SK-N-SH treated with all-trans-retinoic acid at 6 μM for 48 hours (cell line): Measurements from ENCODE around the gene TMEM250.

Experiments used
- GLIS3 ChIP-seq: fragments of 250-450 bp; sonication (Bioruptor Pico); IDR thresholded peaks from 2 replicates; pipeline ENCODE4 v1.5.0; 2020; ENCODE audit warnings: mild to moderate bottlenecking, moderate library complexity
- ISL1 ChIP-seq: fragments of 250-450 bp; sonication (Bioruptor Pico); IDR thresholded peaks from 2 replicates; pipeline ENCODE4 v2.1.2; 2022; ENCODE audit warnings: mild to moderate bottlenecking, moderate library complexity
- SNAI2 ChIP-seq: fragments of 250-450 bp; sonication (Bioruptor Pico); IDR thresholded peaks from 2 replicates; pipeline ENCODE4 v1.5.0; 2020; ENCODE audit warnings: mild to moderate bottlenecking, moderate library complexity
- ZC3H10 ChIP-seq: fragments of 250-450 bp; sonication (Bioruptor Pico); IDR thresholded peaks from 2 replicates; pipeline ENCODE4 v1.5.1; 2021; ENCODE audit warnings: mild to moderate bottlenecking, moderate library complexity
- ZNF70 ChIP-seq: fragments of 450-650 bp; formaldehyde crosslinking; IDR thresholded peaks from 2 replicates; pipeline ENCODE4 v1.5.0; 2020; ENCODE audit warnings: mild to moderate bottlenecking, moderate library complexity
- ZNF8 ChIP-seq: fragments of 450-650 bp; formaldehyde crosslinking; IDR thresholded peaks from 2 replicates; pipeline ENCODE4 v1.5.0; 2020; ENCODE audit warnings: mild to moderate bottlenecking, moderate library complexity
- TF ChIP-seq, protein P1 (sequence below): fragments of 250-450 bp; sonication (Bioruptor Pico); IDR thresholded peaks from 2 replicates; pipeline ENCODE4 v1.8.0; 2020; ENCODE audit warnings: mild to moderate bottlenecking, moderate library complexity, borderline replicate concordance
- TF ChIP-seq, protein P2 (sequence below): fragments of 250-450 bp; sonication (Bioruptor Pico); IDR thresholded peaks from 2 replicates; pipeline ENCODE4 v1.5.1; 2020; ENCODE audit warnings: low read depth, mild to moderate bottlenecking, moderate library complexity

DNA sequence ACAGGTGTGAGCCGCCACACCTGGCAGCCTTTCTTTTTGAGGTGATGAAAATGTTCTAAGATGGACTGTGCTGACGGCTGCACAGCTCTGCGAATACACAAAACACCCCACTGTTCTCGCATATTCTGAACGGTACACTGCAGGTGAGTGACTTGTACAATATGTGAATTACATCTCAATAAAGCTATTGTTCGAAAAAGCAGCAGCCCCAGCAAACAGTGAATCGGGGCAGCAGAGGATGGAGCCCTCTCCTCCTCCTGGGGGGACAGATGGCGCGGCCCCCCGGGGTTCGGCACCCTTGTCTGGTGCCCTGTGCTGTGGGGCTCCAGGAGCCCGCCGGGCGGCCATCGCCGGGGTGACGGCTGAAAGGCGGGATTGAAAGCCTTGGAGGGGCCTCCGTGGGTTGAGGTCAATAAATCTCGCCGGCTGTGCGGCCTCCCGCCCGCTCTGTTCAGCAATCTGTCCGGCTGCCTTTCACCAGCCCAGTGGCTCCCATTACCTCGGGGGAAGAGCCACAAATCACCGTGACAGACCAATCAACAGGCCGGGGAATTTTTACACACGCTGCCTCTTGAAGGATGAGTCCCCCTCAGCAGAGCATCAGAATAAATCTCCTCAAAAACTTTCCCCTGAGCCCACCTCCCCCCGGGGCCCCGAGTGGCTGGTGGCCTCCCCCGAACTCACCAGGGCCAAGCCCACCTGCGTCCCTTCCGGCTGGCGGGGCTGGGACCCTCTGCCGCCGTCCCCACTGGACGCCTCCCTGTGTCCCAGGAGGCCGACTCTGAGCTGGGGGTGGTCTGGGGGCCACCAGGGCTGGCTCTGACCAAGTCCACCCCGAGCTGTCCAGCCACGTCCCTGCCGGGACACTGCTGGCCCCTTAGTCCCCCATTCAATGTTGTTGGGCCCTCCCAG lies 37.8 kb upstream of the TMEM250 start:
- no peak for TF ChIP-seq ZC3H10 (CRISPR knock-in tag)
- TF ChIP-seq, protein P1, sequence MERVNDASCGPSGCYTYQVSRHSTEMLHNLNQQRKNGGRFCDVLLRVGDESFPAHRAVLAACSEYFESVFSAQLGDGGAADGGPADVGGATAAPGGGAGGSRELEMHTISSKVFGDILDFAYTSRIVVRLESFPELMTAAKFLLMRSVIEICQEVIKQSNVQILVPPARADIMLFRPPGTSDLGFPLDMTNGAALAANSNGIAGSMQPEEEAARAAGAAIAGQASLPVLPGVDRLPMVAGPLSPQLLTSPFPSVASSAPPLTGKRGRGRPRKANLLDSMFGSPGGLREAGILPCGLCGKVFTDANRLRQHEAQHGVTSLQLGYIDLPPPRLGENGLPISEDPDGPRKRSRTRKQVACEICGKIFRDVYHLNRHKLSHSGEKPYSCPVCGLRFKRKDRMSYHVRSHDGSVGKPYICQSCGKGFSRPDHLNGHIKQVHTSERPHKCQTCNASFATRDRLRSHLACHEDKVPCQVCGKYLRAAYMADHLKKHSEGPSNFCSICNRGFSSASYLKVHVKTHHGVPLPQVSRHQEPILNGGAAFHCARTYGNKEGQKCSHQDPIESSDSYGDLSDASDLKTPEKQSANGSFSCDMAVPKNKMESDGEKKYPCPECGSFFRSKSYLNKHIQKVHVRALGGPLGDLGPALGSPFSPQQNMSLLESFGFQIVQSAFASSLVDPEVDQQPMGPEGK (CRISPR knock-in tag): no peak
- TF ChIP-seq, protein P2, sequence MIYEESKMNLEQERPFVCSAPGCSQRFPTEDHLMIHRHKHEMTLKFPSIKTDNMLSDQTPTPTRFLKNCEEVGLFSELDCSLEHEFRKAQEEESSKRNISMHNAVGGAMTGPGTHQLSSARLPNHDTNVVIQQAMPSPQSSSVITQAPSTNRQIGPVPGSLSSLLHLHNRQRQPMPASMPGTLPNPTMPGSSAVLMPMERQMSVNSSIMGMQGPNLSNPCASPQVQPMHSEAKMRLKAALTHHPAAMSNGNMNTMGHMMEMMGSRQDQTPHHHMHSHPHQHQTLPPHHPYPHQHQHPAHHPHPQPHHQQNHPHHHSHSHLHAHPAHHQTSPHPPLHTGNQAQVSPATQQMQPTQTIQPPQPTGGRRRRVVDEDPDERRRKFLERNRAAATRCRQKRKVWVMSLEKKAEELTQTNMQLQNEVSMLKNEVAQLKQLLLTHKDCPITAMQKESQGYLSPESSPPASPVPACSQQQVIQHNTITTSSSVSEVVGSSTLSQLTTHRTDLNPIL (CRISPR knock-in tag): no peak
- no peak for TF ChIP-seq ZNF8
- TF ChIP-seq SNAI2 (CRISPR knock-in tag): no peak
- no peak for TF ChIP-seq ZNF70 (CRISPR knock-in tag)
- TF ChIP-seq GLIS3 (CRISPR knock-in tag): no peak
- TF ChIP-seq ISL1 (CRISPR knock-in tag): no peak
